Testis (tissue), 3 donors: ENCODE results near the gene OR7D4. TPM values are rescaled to one million over a fixed set of nuclear protein-coding genes. Genes with fewer than 3 reads are reported as not detected.

Experiments
- DNase-seq: peaks from one replicate; pipeline ENCODE4 v3.0.0-alpha.2; 2019
- H3K27ac ChIP-seq, 2 donors: fragments of 200-600 bp; sonication (generic); one replicate each; pipeline ENCODE4 v1.5.1; 2019
- H3K27me3 ChIP-seq: fragments of 200-600 bp; sonication (generic); one replicate; pipeline ENCODE4 v1.5.1; 2019
- H3K36me3 ChIP-seq: fragments of 200-600 bp; sonication (generic); one replicate; pipeline ENCODE4 v1.5.1; 2017; ENCODE audit warnings: low read depth; ENCODE audit errors: missing control alignments
- H3K4me1 ChIP-seq: fragments of 200-600 bp; sonication (generic); one replicate; pipeline ENCODE4 v1.5.1; 2019
- H3K4me3 ChIP-seq, 2 donors: fragments of 200-600 bp; sonication (generic); one replicate each; pipeline ENCODE4 v1.5.1; 2017 to 2019
- H3K9me3 ChIP-seq: fragments of 200-600 bp; sonication (generic); one replicate; pipeline ENCODE4 v1.5.1; 2017
- CTCF ChIP-seq, 3 experiments: fragments of 450-650 bp in 2 of 3; fragments of 200-600 bp in 1 of 3; sonication (generic) in 1 of 3; IDR thresholded peaks; one replicate each; pipeline ENCODE4 v1.5.1; 2016 to 2019; ENCODE audit warnings: antibody characterized with exemption in 3 of 3, mild to moderate bottlenecking in 2 of 3, moderate library complexity in 1 of 3
- POLR2A ChIP-seq: fragments of 450-650 bp; IDR thresholded peaks from one replicate; pipeline ENCODE4 v1.6.1; 2017; ENCODE audit warnings: antibody characterized with exemption, mild to moderate bottlenecking, moderate library complexity
- WGBS, 2 donors: methylation state at CpG; one replicate each; pipeline ENCODE4 v1.1.5; 2018; 5-methylcytosine and 5-hydroxymethylcytosine counted together
- intact Hi-C: fragments of 100-400 bp; cut with DNase I; formaldehyde crosslinking; loops from one replicate; pipeline ENCODE4 v1.15.1; 2023; ENCODE audit warnings: low total_unique reads
- polyA plus RNA-seq: library from polyadenylated mRNA; stranded (reverse); fragments of 350-450 nt; fragmentation: Illumina TruSeq; extraction: RNeasy Lipid Tissue Mini Kit (QIAGEN cat#74804); gene quantifications from one replicate; pipeline ENCODE4 v1.2.3, GENCODE V29; 2014; ENCODE audit warnings: low read depth, low replicate concordance; ENCODE audit not compliant: insufficient read depth
- total RNA-seq, 2 donors: library from RNA; depleted of rRNA; stranded (reverse); fragments of >200 nt; gene quantifications; one replicate each; pipeline ENCODE4 v1.2.3, GENCODE V29; 2016

OR7D4 gene
- total and polyA plus RNA-seq, 3 donors from 2014 or later = 0.06 TPM; not detected in 2

DNA sequence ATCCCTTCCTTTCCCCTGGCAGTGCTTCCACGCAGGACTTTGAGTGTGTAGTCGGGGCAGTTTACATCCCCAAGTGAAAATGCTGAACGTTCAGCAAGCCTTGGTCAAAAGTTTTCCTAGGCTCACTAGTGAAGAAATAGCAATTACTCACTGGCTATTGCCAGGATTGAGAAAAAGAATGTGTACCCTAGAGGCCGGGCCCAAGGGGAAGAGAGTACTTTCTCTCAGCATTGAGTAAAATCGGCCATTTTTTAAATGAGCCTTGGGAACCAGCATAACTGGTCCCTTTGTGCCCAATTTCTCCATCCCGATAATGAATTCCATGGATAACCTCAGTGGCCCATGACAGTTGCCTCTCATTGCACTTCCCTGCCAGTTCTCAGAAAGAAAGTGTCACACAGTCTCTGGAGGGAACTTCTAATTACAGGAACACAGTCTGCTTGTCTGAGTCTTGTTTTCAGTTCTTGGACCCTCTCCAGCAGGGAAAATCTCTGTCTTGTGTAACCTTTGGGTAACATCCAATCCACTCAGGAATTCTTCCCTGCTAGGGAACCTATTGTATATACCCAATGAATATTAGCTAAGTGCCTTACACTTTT, 47.9 kb downstream of the OR7D4 start:
- Histone ChIP-seq H3K27ac (no peak overlapping the region), H3K4me1 (no peaks in the 10 kb centered on the region), H3K27me3 (no peaks in the 10 kb centered on the region), H3K4me3 (no peak overlapping the region), H3K9me3 (no peaks in the 10 kb centered on the region), H3K36me3 (no peaks in the 10 kb centered on the region)
- no peak for TF ChIP-seq POLR2A
- TF ChIP-seq CTCF (IDR thresholded peaks at IDR 0.05) = no peak
- 76 to 82% methylated on average over 6 of the region's 6 CpGs for WGBS, 2 donors
- no peak for DNase-seq
- intact Hi-C loops = no loop called here

DNA sequence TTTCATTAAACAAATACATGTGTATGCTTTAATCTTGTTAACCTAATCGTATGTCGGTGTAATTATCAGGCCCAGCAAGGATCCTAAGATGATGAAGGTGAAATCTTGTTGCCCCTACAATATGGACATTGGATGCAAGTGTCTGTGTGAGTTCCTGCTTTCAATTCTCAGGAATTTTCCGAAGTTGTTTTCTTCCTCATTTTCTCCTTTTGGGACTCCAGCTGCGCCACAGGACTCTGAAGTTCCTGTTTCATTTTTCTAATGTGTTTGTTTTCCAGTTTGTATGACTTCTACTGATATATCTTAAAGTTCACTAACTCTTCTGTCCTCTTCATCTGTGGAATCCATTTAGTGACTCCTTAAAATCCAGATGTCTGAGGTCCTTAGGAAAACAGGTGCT, 52.5 kb downstream of the OR7D4 start:
- no peaks in the 10 kb centered on the region for H3K27me3 ChIP-seq
- intact Hi-C loops = no loop called here
- no peak for DNase-seq
- H3K9me3 ChIP-seq = no peaks in the 10 kb centered on the region
- no peak for TF ChIP-seq POLR2A
- no peak for TF ChIP-seq CTCF (IDR thresholded peaks at IDR 0.05)
- H3K4me1 ChIP-seq = no peaks in the 10 kb centered on the region
- H3K4me3 ChIP-seq = no peak overlapping the region
- WGBS, 2 donors = 91 to 96% methylated on average over 4 of the region's 4 CpGs
- H3K36me3 ChIP-seq = no peaks in the 10 kb centered on the region
- no peak overlapping the region for H3K27ac ChIP-seq

DNA sequence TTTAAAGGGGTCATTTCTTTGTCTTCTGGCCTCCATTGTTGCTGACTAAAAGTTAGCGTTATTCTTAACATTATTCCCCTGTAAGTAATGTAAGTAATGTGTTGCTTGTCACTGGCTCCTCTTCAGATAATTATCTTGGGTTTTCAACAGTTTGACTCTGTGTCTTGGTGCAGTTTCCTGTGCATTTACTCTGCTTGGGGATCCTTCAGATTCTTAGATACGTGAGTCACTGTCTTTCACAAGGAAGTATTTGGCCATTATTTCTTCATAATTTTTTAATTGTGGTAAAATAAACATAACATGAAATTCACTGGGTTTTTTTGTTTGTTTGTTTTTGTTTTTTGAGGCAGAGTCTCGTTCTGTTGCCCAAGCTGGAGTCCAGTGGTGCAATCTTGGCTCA, 54.1 kb downstream of the OR7D4 start:
- intact Hi-C loops = no loop called here
- no peaks in the 10 kb centered on the region for H3K9me3 ChIP-seq
- H3K4me1 ChIP-seq = no peaks in the 10 kb centered on the region
- no peak overlapping the region for H3K4me3 ChIP-seq
- no peak for DNase-seq
- TF ChIP-seq CTCF (IDR thresholded peaks at IDR 0.05) (no peak), POLR2A (no peak)
- 97 to 98% methylated on average over 3 of the region's 3 CpGs for WGBS, 2 donors
- H3K36me3 ChIP-seq = no peaks in the 10 kb centered on the region
- no peak overlapping the region for H3K27ac ChIP-seq
- H3K27me3 ChIP-seq = no peaks in the 10 kb centered on the region

DNA sequence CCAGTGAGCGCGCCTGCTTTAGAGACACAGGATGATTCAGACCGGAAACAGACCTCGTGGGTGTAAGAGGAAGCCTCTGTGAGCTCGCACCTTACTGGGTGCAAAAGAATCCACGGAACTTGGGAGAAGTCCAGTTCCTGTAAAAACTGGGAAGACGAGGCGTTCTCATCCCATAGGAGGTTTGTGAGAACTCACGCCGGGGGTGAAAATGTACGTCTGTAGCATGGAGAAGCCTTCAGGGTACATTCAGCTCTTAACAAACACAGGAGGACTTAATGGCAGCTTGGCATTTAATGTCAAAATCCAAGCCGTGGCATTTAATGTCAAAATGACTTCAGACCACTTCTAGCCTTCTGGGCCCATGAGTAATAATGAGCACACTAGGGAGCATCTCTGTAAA, 58.0 kb downstream of the OR7D4 start:
- H3K4me1 ChIP-seq = no peaks in the 10 kb centered on the region
- H3K36me3 ChIP-seq = no peaks in the 10 kb centered on the region
- H3K9me3 ChIP-seq = no peaks in the 10 kb centered on the region
- H3K27me3 ChIP-seq = no peaks in the 10 kb centered on the region
- H3K27ac ChIP-seq = no peak overlapping the region
- intact Hi-C loops = no loop called here
- no peak overlapping the region for H3K4me3 ChIP-seq
- TF ChIP-seq POLR2A = no peak
- no peak for TF ChIP-seq CTCF (IDR thresholded peaks at IDR 0.05)
- DNase-seq = no peak
- WGBS, 2 donors = 72 to 79% methylated on average over 12 of the region's 12 CpGs

Other genes starting within 250 kb of the OR7D4 start
- gene MUC16, start 209.2 kb downstream of the OR7D4 start, total RNA-seq = 1 to 10 TPM; 2.6 to 4.0 TPM
- gene MUC16, start 209.2 kb downstream of the OR7D4 start, polyA plus RNA-seq = 4.8 TPM
- under 1 TPM in 1 of 2 donors, not detected in 1; 0.12 TPM for gene OR1M1, start 132.5 kb downstream of the OR7D4 start, total RNA-seq
- gene OR1M1, start 132.5 kb downstream of the OR7D4 start, polyA plus RNA-seq = not detected
- not detected for gene OR7G2, start 112.1 kb downstream of the OR7D4 start, total RNA-seq
- not detected for gene OR7G2, start 112.1 kb downstream of the OR7D4 start, polyA plus RNA-seq
- gene OR7G1, start 103.8 kb downstream of the OR7D4 start, total RNA-seq = not detected
- not detected for gene OR7G1, start 103.8 kb downstream of the OR7D4 start, polyA plus RNA-seq
- not detected for gene OR7G3, start 92.6 kb downstream of the OR7D4 start, total RNA-seq
- gene OR7G3, start 92.6 kb downstream of the OR7D4 start, polyA plus RNA-seq = not detected
- gene ZNF317, start 79.2 kb downstream of the OR7D4 start, total RNA-seq = 10 to 100 TPM; 19.4 to 28.8 TPM
- gene ZNF317, start 79.2 kb downstream of the OR7D4 start, polyA plus RNA-seq = 16.1 TPM
- under 1 TPM; 0.62 to 0.79 TPM for gene OR7D2, start 40.6 kb downstream of the OR7D4 start, total RNA-seq
- gene OR7D2, start 40.6 kb downstream of the OR7D4 start, polyA plus RNA-seq = 1.7 TPM
- 1 to 10 TPM in 1 of 2 donors, under 1 TPM in 1; 0.62 to 1.5 TPM for gene OR7E24, start 31.3 kb upstream of the OR7D4 start, total RNA-seq
- 2.3 TPM for gene OR7E24, start 31.3 kb upstream of the OR7D4 start, polyA plus RNA-seq
- 10 to 100 TPM; 11.9 to 12.0 TPM for gene ZNF699, start 90.2 kb upstream of the OR7D4 start, total RNA-seq
- 2.2 TPM for gene ZNF699, start 90.2 kb upstream of the OR7D4 start, polyA plus RNA-seq
- gene ZNF559, start 104.6 kb upstream of the OR7D4 start, total RNA-seq = 10 to 100 TPM; 48.4 to 49.7 TPM
- 15.4 TPM for gene ZNF559, start 104.6 kb upstream of the OR7D4 start, polyA plus RNA-seq
- gene ZNF177, start 143.4 kb upstream of the OR7D4 start, total RNA-seq = 10 to 100 TPM; 11.9 to 20.7 TPM
- 16.5 TPM for gene ZNF177, start 143.4 kb upstream of the OR7D4 start, polyA plus RNA-seq
- gene ZNF266, start 216.0 kb upstream of the OR7D4 start, total RNA-seq = 10 to 100 TPM; 26.5 to 43.3 TPM
- gene ZNF266, start 216.0 kb upstream of the OR7D4 start, polyA plus RNA-seq = 18.5 TPM